GM19240 (cell line): Measurements from ENCODE around the gene SCFD2.
"Not testable (repeated sequence)": the region's sequence is repeated elsewhere in the genome, so short reads cannot be mapped to it uniquely, and the experiment has no call there.

Source experiments
- DNase-seq: peaks from one replicate; pipeline ENCODE4 v3.0.0; 2011; ENCODE audit warnings: low spot score; ENCODE audit not compliant: insufficient read length

The SCFD2 gene

GRCh38 chr4:53105313-53105712, 260.5 kb downstream of the SCFD2 start:
- DNase-seq = no peak

GRCh38 chr4:53103481-53103880, 262.4 kb downstream of the SCFD2 start:
- no peak for DNase-seq

GRCh38 chr4:53101191-53101581, 264.7 kb downstream of the SCFD2 start:
- no peak for DNase-seq

- DNase-seq = no peak
Measured at GRCh38 chr4:53100501-53101190, 265.2 kb downstream of the SCFD2 start.

- DNase-seq = no peak
Measured at GRCh38 chr4:53098681-53099121, 267.2 kb downstream of the SCFD2 start.

- no peak for DNase-seq
Measured at GRCh38 chr4:53094040-53094439, 271.8 kb downstream of the SCFD2 start.

- no peak for DNase-seq
Measured at GRCh38 chr4:53089936-53090729, 275.7 kb downstream of the SCFD2 start.

GRCh38 chr4:53088152-53088551, 277.7 kb downstream of the SCFD2 start:
- DNase-seq = no peak

GRCh38 chr4:53076374-53076958, 289.4 kb downstream of the SCFD2 start:
- no peak for DNase-seq

- no peak for DNase-seq
Measured at GRCh38 chr4:53075162-53075785, 290.6 kb downstream of the SCFD2 start.

GRCh38 chr4:53068755-53069330, 297.0 kb downstream of the SCFD2 start:
- no peak for DNase-seq

GRCh38 chr4:53067125-53067802, 298.6 kb downstream of the SCFD2 start:
- no peak for DNase-seq

- DNase-seq = no peak
Measured at GRCh38 chr4:53066155-53066554, 299.7 kb downstream of the SCFD2 start.

GRCh38 chr4:53064609-53065008, 301.3 kb downstream of the SCFD2 start:
- DNase-seq = no peak

- DNase-seq = no peak
Measured at GRCh38 chr4:53061091-53061850, 304.6 kb downstream of the SCFD2 start.

GRCh38 chr4:53060278-53060677, 305.6 kb downstream of the SCFD2 start:
- no peak for DNase-seq

- no peak for DNase-seq
Measured at GRCh38 chr4:53059871-53060270, 306.0 kb downstream of the SCFD2 start.

GRCh38 chr4:53059256-53059655, 306.6 kb downstream of the SCFD2 start:
- DNase-seq = no peak

GRCh38 chr4:53057679-53058078, 308.2 kb downstream of the SCFD2 start:
- no peak for DNase-seq

- DNase-seq = not testable (repeated sequence)
Measured at GRCh38 chr4:53057108-53057507, 308.8 kb downstream of the SCFD2 start.
